ENCODE results near the gene GTF2B. TPM values are rescaled to one million over a fixed set of nuclear protein-coding genes. Genes with fewer than 3 reads are reported as not detected.

The GTF2B gene
- total RNA-seq, 1 donor from 2014 or later, result 27.1 TPM

DNA sequence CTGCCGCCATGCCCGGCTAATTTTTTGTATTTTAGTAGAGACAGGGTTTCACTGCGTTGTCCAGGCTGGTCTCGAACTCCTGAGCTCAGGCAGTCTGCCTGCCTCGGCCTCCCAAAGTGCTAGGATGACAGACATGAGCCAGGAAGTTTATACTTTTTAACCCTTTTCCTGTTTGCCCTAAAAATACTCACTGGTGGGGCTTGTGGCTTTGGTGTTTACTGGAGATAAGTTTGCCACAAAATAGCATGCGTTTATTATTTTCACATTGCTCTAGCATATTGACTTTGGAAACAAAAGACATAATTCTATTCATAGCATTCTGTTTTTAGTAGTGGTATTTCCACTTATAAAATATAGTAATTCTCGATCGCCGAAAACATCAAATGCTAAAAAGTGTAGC lies 19.8 kb upstream of the GTF2B start:
- no peak for TF ChIP-seq CTCF (IDR thresholded peaks at IDR 0.05; ENCODE audit: partially characterized antibody, unreplicated experiment)
- H3K27ac Mint-ChIP-seq (ENCODE audit: unreplicated experiment), result no peak overlapping the region
- H3K9me3 Mint-ChIP-seq (ENCODE audit: unreplicated experiment), result no peaks in the 10 kb centered on the region
- no peak overlapping the region for H3K4me3 Mint-ChIP-seq (ENCODE audit: unreplicated experiment)
- no peak for DNase-seq
- no peaks in the 10 kb centered on the region for H3K27me3 Mint-ChIP-seq (ENCODE audit: unreplicated experiment)
- H3K4me1 Mint-ChIP-seq (ENCODE audit: low read depth, unreplicated experiment), result no peaks in the 10 kb centered on the region
- peaks cover 5% of the 10 kb centered on the region for H3K36me3 Mint-ChIP-seq (ENCODE audit: unreplicated experiment)

GRCh38 chr1:88910401-88910800 lies 19.0 kb upstream of the GTF2B start:
- Mint-ChIP-seq H3K36me3 (ENCODE audit: unreplicated experiment) (peaks cover 5% of the 10 kb centered on the region), H3K27ac (ENCODE audit: unreplicated experiment) (no peak overlapping the region), H3K27me3 (ENCODE audit: unreplicated experiment) (no peaks in the 10 kb centered on the region), H3K4me1 (ENCODE audit: low read depth, unreplicated experiment) (no peaks in the 10 kb centered on the region), H3K9me3 (ENCODE audit: unreplicated experiment) (no peaks in the 10 kb centered on the region), H3K4me3 (ENCODE audit: unreplicated experiment) (no peak overlapping the region)
- no peak for DNase-seq
- TF ChIP-seq CTCF (IDR thresholded peaks at IDR 0.05; ENCODE audit: partially characterized antibody, unreplicated experiment), result no peak

DNA sequence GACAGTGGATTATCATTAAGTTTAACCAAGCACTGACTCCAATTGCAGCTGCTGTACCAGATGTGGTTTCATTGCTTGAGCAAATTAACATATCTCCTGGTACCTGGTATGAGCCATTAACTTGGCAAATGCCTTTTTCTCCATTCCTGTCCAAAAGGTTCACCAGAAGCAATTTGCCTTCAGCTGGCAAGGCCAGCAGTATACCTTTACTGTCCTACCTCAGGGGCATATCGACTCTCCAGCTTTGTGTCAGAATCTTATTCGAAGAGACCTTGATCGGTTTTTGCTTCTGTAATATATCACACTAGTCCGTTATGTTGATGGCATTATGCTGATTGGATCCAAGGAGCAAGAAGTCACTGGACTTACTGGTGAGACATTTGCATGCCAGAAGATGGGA lies 9.5 kb upstream of the GTF2B start:
- Mint-ChIP-seq H3K27me3 (ENCODE audit: unreplicated experiment) (peaks cover 3% of the 10 kb centered on the region), H3K9me3 (ENCODE audit: unreplicated experiment) (peaks cover 1% of the 10 kb centered on the region), H3K27ac (ENCODE audit: unreplicated experiment) (no peak overlapping the region), H3K4me1 (ENCODE audit: low read depth, unreplicated experiment) (no peaks in the 10 kb centered on the region), H3K4me3 (ENCODE audit: unreplicated experiment) (no peak overlapping the region), H3K36me3 (ENCODE audit: unreplicated experiment) (no peaks in the 10 kb centered on the region)
- DNase-seq, result no peak
- no peak for TF ChIP-seq CTCF (IDR thresholded peaks at IDR 0.05; ENCODE audit: partially characterized antibody, unreplicated experiment)

- Mint-ChIP-seq H3K4me1 (ENCODE audit: low read depth, unreplicated experiment) (peaks cover under 1% of the 10 kb centered on the region), H3K9me3 (ENCODE audit: unreplicated experiment) (peaks cover 3% of the 10 kb centered on the region)
- no peak for TF ChIP-seq CTCF (IDR thresholded peaks at IDR 0.05; ENCODE audit: partially characterized antibody, unreplicated experiment)
These were observed 5.8 kb upstream of the GTF2B start for GRCh38 chr1:88897070-88897730.

GRCh38 chr1:88892357-88892877 lies 1.1 kb upstream of the GTF2B start:
- Mint-ChIP-seq H3K4me3 (ENCODE audit: unreplicated experiment) (peak overlapping the region; percentile 99), H3K27me3 (ENCODE audit: unreplicated experiment) (peaks cover 5% of the 10 kb centered on the region), H3K9me3 (ENCODE audit: unreplicated experiment) (peaks cover 3% of the 10 kb centered on the region), H3K36me3 (ENCODE audit: unreplicated experiment) (peaks cover 4% of the 10 kb centered on the region), H3K27ac (ENCODE audit: unreplicated experiment) (peak overlapping the region; percentile 98), H3K4me1 (ENCODE audit: low read depth, unreplicated experiment) (peaks cover 6% of the 10 kb centered on the region)
- TF ChIP-seq CTCF (IDR thresholded peaks at IDR 0.05; ENCODE audit: partially characterized antibody, unreplicated experiment), result no peak
- no peak for DNase-seq

More at GRCh38 chr1:88897070-88897730, 5.8 kb upstream of the GTF2B start:
- Mint-ChIP-seq H3K4me3 (ENCODE audit: unreplicated experiment) (no peak overlapping the region), H3K27me3 (ENCODE audit: unreplicated experiment) (peaks cover 4% of the 10 kb centered on the region), H3K27ac (ENCODE audit: unreplicated experiment) (no peak overlapping the region), H3K36me3 (ENCODE audit: unreplicated experiment) (peaks cover 2% of the 10 kb centered on the region)
- DNase-seq, result no peak
